Stimulated activated CD4-positive, alpha-beta T cell treated with anti-CD3 and anti-CD28 coated beads, Interleukin-12 subunit alpha, Interleukin-12 subunit beta, amount 100 ng/mL, for 4 hours (primary cell): ENCODE data around the gene HS3ST4.

Source experiments
- DNase-seq: peaks from one replicate; pipeline ENCODE4 v3.0.0-alpha.2; 2020

The HS3ST4 gene

GRCh38 chr16:25897702-25898101 is 205.9 kb downstream of the HS3ST4 start:
- no peak for DNase-seq

- no peak for DNase-seq
Measured at GRCh38 chr16:25905810-25906209, 214.1 kb downstream of the HS3ST4 start.

- no peak for DNase-seq
Measured at GRCh38 chr16:25910971-25911370, 219.2 kb downstream of the HS3ST4 start.

- no peak for DNase-seq
Measured at GRCh38 chr16:25912321-25912720, 220.6 kb downstream of the HS3ST4 start.

GRCh38 chr16:25914357-25914962 is 222.7 kb downstream of the HS3ST4 start:
- DNase-seq: no peak

- DNase-seq: no peak
Measured at GRCh38 chr16:25916037-25916436, 224.3 kb downstream of the HS3ST4 start.

GRCh38 chr16:25922438-25922837 is 230.7 kb downstream of the HS3ST4 start:
- DNase-seq: no peak

GRCh38 chr16:25925421-25925820 is 233.7 kb downstream of the HS3ST4 start:
- no peak for DNase-seq

- DNase-seq: no peak
Measured at GRCh38 chr16:25931473-25932035, 239.8 kb downstream of the HS3ST4 start.

- no peak for DNase-seq
Measured at GRCh38 chr16:25941800-25942499, 250.2 kb downstream of the HS3ST4 start.

- DNase-seq: no peak
Measured at GRCh38 chr16:25950586-25951281, 259.0 kb downstream of the HS3ST4 start.

GRCh38 chr16:25951999-25952398 is 260.2 kb downstream of the HS3ST4 start:
- no peak for DNase-seq

- DNase-seq: no peak
Measured at GRCh38 chr16:25952983-25953382, 261.2 kb downstream of the HS3ST4 start.

- no peak for DNase-seq
Measured at GRCh38 chr16:25957707-25958106, 265.9 kb downstream of the HS3ST4 start.

- DNase-seq: no peak
Measured at GRCh38 chr16:25959221-25959620, 267.5 kb downstream of the HS3ST4 start.

- no peak for DNase-seq
Measured at GRCh38 chr16:25966172-25967097, 274.7 kb downstream of the HS3ST4 start.

- no peak for DNase-seq
Measured at GRCh38 chr16:25977121-25977520, 285.4 kb downstream of the HS3ST4 start.

- DNase-seq: no peak
Measured at GRCh38 chr16:25978218-25978617, 286.5 kb downstream of the HS3ST4 start.

GRCh38 chr16:25988084-25988483 is 296.3 kb downstream of the HS3ST4 start:
- no peak for DNase-seq

- no peak for DNase-seq
Measured at GRCh38 chr16:25988882-25989281, 297.1 kb downstream of the HS3ST4 start.

GRCh38 chr16:25996052-25996451 is 304.3 kb downstream of the HS3ST4 start:
- no peak for DNase-seq

- DNase-seq: no peak
Measured at GRCh38 chr16:26005336-26005735, 313.6 kb downstream of the HS3ST4 start.

- no peak for DNase-seq
Measured at GRCh38 chr16:26012376-26012775, 320.6 kb downstream of the HS3ST4 start.
